Stimulated activated CD4-positive, alpha-beta T cell treated with anti-CD3 and anti-CD28 coated beads, Interleukin-4, amount 100 ng/mL, for 48 hours (primary cell): ENCODE results near the gene MYO1G.

Source experiments
- DNase-seq, 2 donors: peaks; one replicate each; pipeline ENCODE4 v3.0.0-alpha.2; 2020; ENCODE audit warnings: low read depth in 2 of 2

The MYO1G gene

GRCh38 chr7:44981035-44981706 is 2.4 kb upstream of the MYO1G start:
- peak; percentile 37 to 54 for DNase-seq

GRCh38 chr7:44980393-44981034 is 1.7 kb upstream of the MYO1G start:
- DNase-seq = peak; percentile 68 to 85

- DNase-seq = no peak
Observed at GRCh38 chr7:44979481-44980392, 922 bp upstream of the MYO1G start.

GRCh38 chr7:44977959-44978335 is 868 bp downstream of the MYO1G start:
- DNase-seq = no peak

- peak; percentile 67 to 77 for DNase-seq
Observed at GRCh38 chr7:44977304-44977958, 1.4 kb downstream of the MYO1G start.

GRCh38 chr7:44976746-44977196 is 2.0 kb downstream of the MYO1G start:
- no peak for DNase-seq

- DNase-seq = no peak
Observed at GRCh38 chr7:44976040-44976745, 2.6 kb downstream of the MYO1G start.

GRCh38 chr7:44975331-44976039 is 3.3 kb downstream of the MYO1G start:
- DNase-seq = no peak

GRCh38 chr7:44974549-44974948 is 4.3 kb downstream of the MYO1G start:
- DNase-seq = no peak

GRCh38 chr7:44973610-44974401 is 5.0 kb downstream of the MYO1G start:
- DNase-seq = peak in 1 of 2 donors; percentile 52

- DNase-seq = no peak
Observed at GRCh38 chr7:44972562-44972961, 6.3 kb downstream of the MYO1G start.

GRCh38 chr7:44971902-44972441 is 6.8 kb downstream of the MYO1G start:
- no peak for DNase-seq

GRCh38 chr7:44971188-44971901 is 7.5 kb downstream of the MYO1G start:
- DNase-seq = no peak

GRCh38 chr7:44970523-44971051 is 8.2 kb downstream of the MYO1G start:
- no peak for DNase-seq

- DNase-seq = no peak
Observed at GRCh38 chr7:44969701-44970522, 8.9 kb downstream of the MYO1G start.

- DNase-seq = no peak
Observed at GRCh38 chr7:44969049-44969700, 9.6 kb downstream of the MYO1G start.
